RWPE2 (cell line): ENCODE results near the gene SLTM.
"Not testable (repeated sequence)": the region's sequence is repeated elsewhere in the genome, so short reads cannot be mapped to it uniquely, and the experiment has no call there.

Experiments used
- ATAC-seq: fragments of 200-7000 bp; cut with Tn5 transposase; 3 replicates; pipeline ENCODE4 v1.9.1; 2021; ENCODE audit warnings: low read depth
- DNase-seq: peaks from one replicate; pipeline ENCODE4 v3.0.0-alpha.2; 2020; ENCODE audit warnings: low spot score
- H3K27ac ChIP-seq: fragments of 450-650 bp; 2 replicates; pipeline ENCODE4 v1.5.1; 2017; ENCODE audit warnings: mild to moderate bottlenecking; ENCODE audit not compliant: poor library complexity, severe bottlenecking
- H3K27me3 ChIP-seq: fragments of 250-450 bp; sonication (Bioruptor Pico); 2 replicates; pipeline ENCODE4 v1.5.1; 2021; ENCODE audit warnings: mild to moderate bottlenecking, moderate library complexity; ENCODE audit not compliant: insufficient read depth, poor library complexity, severe bottlenecking
- H3K36me3 ChIP-seq: fragments of 250-450 bp; sonication (Bioruptor Pico); 2 replicates; pipeline ENCODE4 v1.5.1; 2020; ENCODE audit warnings: low read depth, mild to moderate bottlenecking, moderate library complexity
- H3K4me1 ChIP-seq: fragments of 250-450 bp; sonication (Bioruptor Pico); 2 replicates; pipeline ENCODE4 v1.5.1; 2021; ENCODE audit warnings: mild to moderate bottlenecking, moderate library complexity; ENCODE audit not compliant: insufficient read depth, poor library complexity, severe bottlenecking
- H3K4me3 ChIP-seq: fragments of 250-450 bp; sonication (Bioruptor Pico); 2 replicates; pipeline ENCODE4 v1.5.1; 2021; ENCODE audit warnings: mild to moderate bottlenecking, moderate library complexity; ENCODE audit not compliant: severe bottlenecking
- H3K9me3 ChIP-seq: fragments of 250-450 bp; sonication (Bioruptor Pico); 2 replicates; pipeline ENCODE4 v1.5.1; 2021; ENCODE audit warnings: mild to moderate bottlenecking, moderate library complexity; ENCODE audit not compliant: severe bottlenecking
- CTCF ChIP-seq: fragments of 450-650 bp; IDR thresholded peaks from one replicate; pipeline ENCODE4 v1.5.1; 2017; ENCODE audit warnings: mild to moderate bottlenecking, moderate library complexity; ENCODE audit not compliant: poor library complexity, severe bottlenecking

The SLTM gene

GRCh38 chr15:58923284-58923683 lies 10.2 kb downstream of the SLTM start:
- peaks cover 17% of the 10 kb centered on the region for H3K4me1 ChIP-seq
- H3K36me3 ChIP-seq = peaks cover 76% of the 10 kb centered on the region
- no peak overlapping the region for H3K27ac ChIP-seq
- H3K4me3 ChIP-seq = no peak overlapping the region
- H3K9me3 ChIP-seq = no peaks in the 10 kb centered on the region
- TF ChIP-seq CTCF = no peak
- DNase-seq = no peak
- no peak for ATAC-seq
- no peaks in the 10 kb centered on the region for H3K27me3 ChIP-seq

DNA sequence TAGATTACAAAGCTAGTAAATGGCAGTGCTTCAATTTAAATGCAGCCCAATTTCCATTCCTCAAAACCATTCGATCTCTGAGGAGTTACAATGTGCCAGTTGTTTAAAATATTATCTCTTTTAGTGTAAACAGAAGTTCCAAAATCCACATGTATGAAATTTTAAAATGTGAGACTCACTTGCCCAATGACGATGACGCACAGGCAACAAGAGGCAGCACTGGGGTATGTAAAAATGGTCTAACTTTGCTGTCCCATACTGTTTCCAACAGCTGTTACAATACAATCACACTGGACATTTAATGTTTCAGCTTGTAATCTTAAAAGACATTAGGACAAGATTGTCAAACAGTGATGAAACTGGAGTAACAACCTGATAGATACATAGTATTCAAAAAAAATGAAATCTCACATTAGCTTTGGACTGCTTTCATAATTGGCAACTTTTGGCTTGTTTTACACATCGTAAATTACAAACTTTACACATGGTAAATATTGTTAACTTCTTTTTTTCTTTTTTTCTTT lies 12.2 kb downstream of the SLTM start:
- ATAC-seq = no peak
- Histone ChIP-seq H3K27me3 (no peaks in the 10 kb centered on the region), H3K9me3 (no peaks in the 10 kb centered on the region), H3K4me1 (peaks cover 17% of the 10 kb centered on the region), H3K4me3 (no peak overlapping the region), H3K36me3 (peaks cover 76% of the 10 kb centered on the region), H3K27ac (no peak overlapping the region)
- no peak for DNase-seq
- no peak for TF ChIP-seq CTCF

DNA sequence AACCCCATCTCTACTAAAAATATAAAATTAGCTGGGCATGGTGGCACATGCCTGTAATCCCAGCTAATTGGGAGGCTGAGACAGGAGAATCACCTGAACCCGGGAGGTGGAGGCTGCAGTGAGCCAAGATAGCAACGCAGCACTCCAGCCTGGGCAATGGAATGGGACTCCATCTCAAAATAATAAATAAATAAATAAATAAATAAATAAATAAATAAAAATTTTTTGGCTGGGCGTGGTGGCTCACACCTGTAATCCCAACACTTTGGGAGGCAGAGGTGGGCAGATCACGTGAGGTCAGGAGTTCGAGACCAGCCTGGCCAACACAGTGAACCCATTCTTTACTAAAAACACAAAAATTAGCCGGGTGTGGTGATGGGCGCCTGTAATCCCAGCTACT lies 13.0 kb downstream of the SLTM start:
- not testable (repeated sequence) for ATAC-seq, H3K4me3 ChIP-seq, H3K27me3 ChIP-seq, H3K9me3 ChIP-seq, DNase-seq, H3K27ac ChIP-seq
- Histone ChIP-seq H3K4me1 (peaks cover 17% of the 10 kb centered on the region), H3K36me3 (peaks cover 74% of the 10 kb centered on the region)

DNA sequence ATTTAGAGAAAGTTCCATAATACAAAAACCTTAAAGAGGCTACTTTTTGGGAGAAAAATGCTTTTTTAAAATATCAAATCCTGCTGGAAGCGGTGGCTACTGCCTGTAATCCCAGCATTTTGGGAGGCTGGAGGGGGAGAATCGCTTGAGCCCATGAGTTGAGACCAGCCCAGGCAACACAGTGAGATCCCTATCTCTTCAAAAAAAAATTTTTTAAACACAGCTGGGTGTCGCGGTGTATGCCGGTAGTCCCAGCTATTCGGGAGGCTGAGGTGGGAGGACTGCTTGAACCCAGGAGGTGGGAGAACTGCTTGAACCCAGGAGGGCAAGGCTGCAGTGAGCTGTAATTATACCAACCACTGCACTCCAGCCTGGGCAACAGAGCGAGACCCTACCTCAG lies 14.2 kb downstream of the SLTM start:
- no peak overlapping the region for H3K27ac ChIP-seq
- no peak for TF ChIP-seq CTCF
- ATAC-seq (no peak), DNase-seq (no peak)
- no peaks in the 10 kb centered on the region for H3K27me3 ChIP-seq
- H3K4me1 ChIP-seq = peaks cover 4% of the 10 kb centered on the region
- no peak overlapping the region for H3K4me3 ChIP-seq
- H3K9me3 ChIP-seq = no peaks in the 10 kb centered on the region
- H3K36me3 ChIP-seq = peaks cover 79% of the 10 kb centered on the region

DNA sequence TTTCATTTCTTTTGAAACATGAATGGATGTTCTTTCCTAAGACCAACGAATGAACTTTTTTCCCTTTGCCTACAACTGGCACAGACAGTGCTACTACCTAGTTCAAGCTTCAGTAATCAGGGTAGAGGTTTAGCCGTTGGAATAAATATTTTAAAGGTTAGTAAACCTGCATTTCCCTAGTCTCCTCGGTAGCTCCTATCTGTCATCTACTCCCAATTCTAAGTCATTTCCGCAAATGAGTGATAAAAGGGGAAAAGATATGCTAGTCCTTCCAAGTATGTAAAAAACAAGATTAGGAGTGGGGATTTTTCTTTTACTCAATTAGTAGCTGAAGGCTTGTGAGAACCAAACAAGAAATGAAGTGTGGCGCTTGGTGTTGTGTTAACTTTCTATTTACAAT lies 15.2 kb downstream of the SLTM start:
- Histone ChIP-seq H3K27ac (no peak overlapping the region), H3K4me1 (no peaks in the 10 kb centered on the region), H3K4me3 (no peak overlapping the region), H3K9me3 (no peaks in the 10 kb centered on the region), H3K36me3 (peaks cover 81% of the 10 kb centered on the region), H3K27me3 (no peaks in the 10 kb centered on the region)
- TF ChIP-seq CTCF = no peak
- DNase-seq (no peak), ATAC-seq (no peak)

DNA sequence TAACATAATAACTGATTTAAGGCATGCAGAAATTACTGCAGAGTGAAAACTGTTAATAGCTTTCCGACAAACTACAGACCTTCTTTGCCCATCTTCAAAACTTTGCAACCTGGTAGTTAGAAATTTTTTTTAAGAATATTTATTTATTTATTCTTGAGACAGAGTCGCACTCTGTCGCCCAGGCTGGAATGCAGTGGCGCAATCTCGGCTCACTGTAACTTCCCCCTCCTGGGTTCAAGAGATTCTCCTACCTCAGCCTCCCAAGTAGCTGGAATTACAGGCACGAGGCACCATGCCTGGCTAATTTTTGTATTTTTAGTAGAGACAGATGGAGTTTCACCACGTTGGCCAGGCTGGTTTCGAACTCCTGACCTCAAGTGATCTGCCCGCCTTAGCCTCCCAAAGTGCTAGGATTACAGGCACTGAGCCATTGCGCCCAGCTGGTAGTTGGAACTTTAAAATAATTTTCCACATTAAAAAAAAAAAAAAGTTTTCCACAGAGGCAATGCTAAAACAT lies 15.8 kb downstream of the SLTM start:
- DNase-seq, ATAC-seq, H3K9me3 ChIP-seq, H3K4me1 ChIP-seq, H3K27me3 ChIP-seq, H3K4me3 ChIP-seq, H3K27ac ChIP-seq: not testable (repeated sequence)
- H3K36me3 ChIP-seq = peaks cover 81% of the 10 kb centered on the region
